CD4-positive, alpha-beta memory T cell (primary cell): Measurements from ENCODE around the gene CEP162. TPM values are rescaled to one million over a fixed set of nuclear protein-coding genes. Genes with fewer than 3 reads are reported as not detected.
A peak's percentile ranks its signal among the peaks of the same experiment; 100 is the strongest.

Experiments used
- CTCF ChIA-PET: fragments of 350-600 bp; sonication (Branson Sonifier 250); formaldehyde crosslinking; loops from one replicate; lab custom pipeline; 2021; ENCODE audit warnings: inconsistent platforms; ENCODE audit not compliant: partially characterized antibody; lab: Charles Lee
- POLR2A ChIA-PET: fragments of 350-600 bp; sonication (Branson Sonifier 250); formaldehyde crosslinking; loops from one replicate; lab custom pipeline; 2021; ENCODE audit not compliant: partially characterized antibody; lab: Charles Lee
- DNase-seq, 5 donors: peaks; one replicate each; pipeline versions ENCODE4 v3.0.0 to v3.0.0-alpha.2; 2020 to 2022; ENCODE audit warnings: mixed read lengths in 1 of 5
- H3K27ac ChIP-seq: one replicate; pipeline ENCODE4 v1.7.0; 2013; ENCODE audit warnings: low read depth, low read length
- H3K27me3 ChIP-seq: 2 replicates; pipeline ENCODE4 v1.7.0; 2013; ENCODE audit warnings: mild to moderate bottlenecking, low read length, moderate library complexity; ENCODE audit not compliant: insufficient read depth
- H3K36me3 ChIP-seq: 2 replicates; pipeline ENCODE4 v1.7.0; 2013; ENCODE audit warnings: mild to moderate bottlenecking, low read length, moderate library complexity; ENCODE audit not compliant: insufficient read depth
- H3K4me1 ChIP-seq: 2 replicates; pipeline ENCODE4 v1.7.0; 2013; ENCODE audit warnings: mild to moderate bottlenecking, low read length, moderate library complexity; ENCODE audit not compliant: insufficient read depth
- H3K4me3 ChIP-seq, 2 donors: one replicate each; pipeline ENCODE4 v1.7.0; 2013; ENCODE audit warnings: low read length in 2 of 2, mild to moderate bottlenecking in 1 of 2
- H3K9me3 ChIP-seq, 2 donors: one replicate each; pipeline ENCODE4 v1.7.0; 2013; ENCODE audit warnings: low read length in 2 of 2, control low read depth in 1 of 2; ENCODE audit not compliant: control insufficient read depth in 1 of 2
- H3K27ac Mint-ChIP-seq, 7 donors: one replicate each; pipeline ENCODE4 v1.8.0; 2020 to 2021; ENCODE audit warnings: mixed read lengths in 7 of 7, mild to moderate bottlenecking in 6 of 7, inconsistent platforms in 3 of 7, moderate library complexity in 3 of 7
- H3K27me3 Mint-ChIP-seq, 2 donors: one replicate each; pipeline ENCODE4 v1.8.0; 2020 to 2021; ENCODE audit warnings: mixed read lengths in 2 of 2
- H3K36me3 Mint-ChIP-seq, 2 donors: one replicate each; pipeline ENCODE4 v1.8.0; 2020 to 2021; ENCODE audit warnings: mixed read lengths in 2 of 2, inconsistent platforms in 1 of 2, mild to moderate bottlenecking in 1 of 2
- H3K4me1 Mint-ChIP-seq, 4 donors: one replicate each; pipeline ENCODE4 v1.8.0; 2020 to 2021; ENCODE audit warnings: mixed read lengths in 4 of 4, mild to moderate bottlenecking in 1 of 4
- H3K4me3 Mint-ChIP-seq, 8 donors: one replicate each; pipeline ENCODE4 v1.8.0; 2020 to 2021; ENCODE audit warnings: mixed read lengths in 8 of 8, mild to moderate bottlenecking in 7 of 8, moderate library complexity in 6 of 8, inconsistent platforms in 3 of 8
- H3K9me3 Mint-ChIP-seq, 8 donors: one replicate each; pipeline ENCODE4 v1.8.0; 2020 to 2021; ENCODE audit warnings: mixed read lengths in 8 of 8, mild to moderate bottlenecking in 5 of 8, inconsistent platforms in 3 of 8, moderate library complexity in 1 of 8
- intact Hi-C: fragments of 100-400 bp; cut with micrococcal nuclease; formaldehyde crosslinking; loops from one replicate; pipeline ENCODE4 v1.15.1; 2023
- polyA plus RNA-seq, 2 donors: library from polyadenylated mRNA; unstranded; fragments of 300-500 nt; fragmentation: Illumina TruSeq; gene quantifications; one replicate each; pipeline ENCODE4 v1.2.3, GENCODE V29; 2021
- total RNA-seq, 2 experiments: library from RNA; stranded (reverse); gene quantifications; one replicate each; pipeline ENCODE4 v1.2.3, GENCODE V29; 2021

CEP162 gene, protein sequence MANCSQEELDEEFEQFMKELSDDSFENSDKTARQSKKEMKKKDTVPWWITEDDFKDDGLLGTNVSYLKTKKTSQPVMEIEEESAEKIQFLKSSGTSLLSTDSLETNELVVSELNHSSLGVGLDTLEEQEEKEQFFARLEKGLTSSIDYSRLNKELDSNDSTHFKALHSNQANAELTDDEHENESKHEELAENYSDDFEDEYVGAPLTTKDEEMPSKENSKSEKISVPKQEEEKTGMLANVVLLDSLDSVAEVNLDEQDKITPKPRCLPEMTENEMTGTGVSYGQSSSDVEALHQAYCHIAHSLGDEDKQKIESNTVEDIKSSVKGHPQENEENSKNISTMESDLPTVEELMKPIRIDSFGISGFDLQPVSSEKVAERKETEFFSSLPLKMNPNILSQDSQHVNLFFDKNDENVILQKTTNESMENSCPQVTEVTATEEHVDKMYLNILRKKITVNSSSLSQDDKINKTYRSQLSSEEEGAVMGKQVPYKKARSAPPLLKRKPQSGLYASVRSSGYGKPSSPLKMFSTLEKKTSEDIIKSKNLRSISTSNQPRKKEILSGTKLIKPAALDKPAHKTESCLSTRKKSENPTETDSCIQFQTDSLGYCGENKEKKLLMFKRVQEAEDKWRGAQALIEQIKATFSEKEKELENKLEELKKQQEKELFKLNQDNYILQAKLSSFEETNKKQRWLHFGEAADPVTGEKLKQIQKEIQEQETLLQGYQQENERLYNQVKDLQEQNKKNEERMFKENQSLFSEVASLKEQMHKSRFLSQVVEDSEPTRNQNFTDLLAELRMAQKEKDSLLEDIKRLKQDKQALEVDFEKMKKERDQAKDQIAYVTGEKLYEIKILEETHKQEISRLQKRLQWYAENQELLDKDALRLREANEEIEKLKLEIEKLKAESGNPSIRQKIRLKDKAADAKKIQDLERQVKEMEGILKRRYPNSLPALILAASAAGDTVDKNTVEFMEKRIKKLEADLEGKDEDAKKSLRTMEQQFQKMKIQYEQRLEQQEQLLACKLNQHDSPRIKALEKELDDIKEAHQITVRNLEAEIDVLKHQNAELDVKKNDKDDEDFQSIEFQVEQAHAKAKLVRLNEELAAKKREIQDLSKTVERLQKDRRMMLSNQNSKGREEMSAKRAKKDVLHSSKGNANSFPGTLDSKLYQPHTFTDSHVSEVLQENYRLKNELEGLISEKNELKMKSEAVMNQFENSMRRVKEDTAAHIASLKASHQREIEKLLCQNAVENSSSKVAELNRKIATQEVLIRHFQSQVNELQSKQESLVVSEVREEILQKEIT (N-terminal part only)
- total RNA-seq (10 to 100 TPM; 10.3 to 10.4 TPM), polyA plus RNA-seq (1 to 10 TPM in 1 of 2 donors, under 1 TPM in 1; 0.60 to 7.1 TPM)

DNA sequence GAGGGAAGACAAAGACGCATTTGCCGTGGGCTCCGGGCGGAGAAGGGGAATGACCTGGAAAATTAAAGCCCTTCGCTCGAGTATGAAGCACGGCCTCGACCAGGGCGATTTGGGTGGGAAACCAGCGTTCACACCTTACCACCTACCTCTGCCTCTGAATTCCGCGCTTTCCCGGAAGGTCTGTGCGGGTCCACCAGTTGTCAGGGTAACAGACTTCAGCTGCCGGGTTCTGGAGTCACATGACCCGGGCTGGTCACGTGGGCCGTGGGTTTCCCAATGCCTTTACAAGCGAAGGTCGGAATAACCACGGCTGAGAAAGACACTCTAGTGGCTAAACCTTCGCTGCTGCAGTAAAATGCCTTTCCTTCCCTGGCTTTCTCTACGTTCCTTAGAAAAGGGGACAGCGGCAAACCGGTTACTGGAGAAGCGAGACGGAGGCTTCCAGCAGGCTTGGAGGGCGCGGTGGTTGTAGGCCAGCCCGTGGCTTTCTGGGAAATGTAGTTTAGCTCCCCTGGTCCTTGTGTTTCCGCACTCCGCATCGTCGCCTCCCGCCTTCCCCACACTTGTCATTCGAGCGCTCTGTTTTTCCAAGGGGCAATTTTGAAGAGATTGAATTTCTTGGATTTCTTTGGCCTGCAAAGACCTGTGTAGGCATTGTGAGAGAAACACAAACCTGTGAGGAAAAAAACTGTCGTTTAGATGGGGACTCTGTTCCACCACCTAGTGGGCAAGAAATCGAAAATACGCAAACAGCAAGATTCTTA, at the start of gene CEP162:
Gene CEP162 (minus strand): TSS at position 210 of the 764 bp plus-strand sequence. CDS start 1,250 bp downstream, outside the sequence.
- Histone ChIP-seq H3K27me3 (no peaks in the 10 kb centered on the region), H3K4me3 (peak within 1 kb of the TSS; percentile 94 to 95), H3K27ac (peak within 1 kb of the TSS; percentile 69), H3K36me3 (no peaks in the 10 kb centered on the region), H3K9me3 (no peaks in the 10 kb centered on the region), H3K4me1 (peaks cover 17% of the 10 kb centered on the region)
- H3K27ac Mint-ChIP-seq: peak within 1 kb of the TSS; percentile 90 to 98 (median 96)
- DNase-seq: peak; percentile 89 to 94 (median 91)
- POLR2A ChIA-PET: interaction anchor here (1.1 to 2.2 kb wide), 3 partner anchors 368 to 1979 kb away, joined by 4 to 24 read pairs (median 7); partner anchors contain the start of genes CYB5R4 and SYNCRIP
- intact Hi-C loops: loop anchor here (1.0 to 10.0 kb wide), 8 partner anchors 343 to 1979 kb away; partner anchors contain the start of genes CYB5R4, DOP1A, PGM3 and RWDD2A
- peaks cover 0 to 10% of the 10 kb centered on the region in 2 donors for H3K36me3 Mint-ChIP-seq
- peaks cover 8 to 32% (median 19%) of the 10 kb centered on the region in 4 donors for H3K4me1 Mint-ChIP-seq
- peak within 1 kb of the TSS; percentile 96 to 100 (median 98) for H3K4me3 Mint-ChIP-seq
- H3K27me3 Mint-ChIP-seq: peaks cover 5 to 6% of the 10 kb centered on the region in 2 donors
- CTCF ChIA-PET: interaction anchor here (0.7 to 3.1 kb wide), 19 partner anchors 8 to 1161 kb away, joined by 3 to 31 read pairs (median 4); partner anchors contain the start of gene CYB5R4
- no peaks in the 10 kb centered on the region for H3K9me3 Mint-ChIP-seq

DNA sequence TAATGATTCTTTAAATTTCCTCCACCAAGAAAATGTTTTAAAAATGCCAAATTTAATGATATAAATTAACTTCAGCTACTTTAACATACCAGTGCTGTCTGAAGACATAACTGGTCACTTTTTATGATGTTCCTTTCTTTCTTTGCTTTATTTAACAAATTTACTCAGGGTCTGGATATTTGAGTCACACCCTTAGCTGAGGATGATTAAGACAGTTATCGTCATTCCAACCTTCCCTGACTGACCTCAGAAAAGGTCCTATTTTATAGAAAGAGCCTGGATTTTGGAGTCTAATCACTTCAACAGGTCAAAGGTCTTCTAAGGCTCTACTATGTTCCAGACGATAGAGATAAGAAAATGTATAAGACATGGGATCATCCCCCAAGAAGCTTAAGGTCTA, 47.4 kb upstream of the CEP162 start:
- Histone ChIP-seq H3K9me3 (no peaks in the 10 kb centered on the region), H3K27me3 (no peaks in the 10 kb centered on the region), H3K4me1 (no peaks in the 10 kb centered on the region), H3K27ac (no peak overlapping the region), H3K4me3 (no peak overlapping the region), H3K36me3 (no peaks in the 10 kb centered on the region)
- no peak overlapping the region for H3K27ac Mint-ChIP-seq
- H3K9me3 Mint-ChIP-seq: peaks cover 0 to 4% (median 0%) of the 10 kb centered on the region in 8 donors
- no peaks in the 10 kb centered on the region for H3K36me3 Mint-ChIP-seq
- intact Hi-C loops: no loop called here
- POLR2A ChIA-PET: no interaction called here
- H3K4me1 Mint-ChIP-seq: no peaks in the 10 kb centered on the region
- peaks cover 3% of the 10 kb centered on the region in 2 donors for H3K27me3 Mint-ChIP-seq
- CTCF ChIA-PET: no interaction called here
- no peak for DNase-seq
- H3K4me3 Mint-ChIP-seq: no peak overlapping the region

DNA sequence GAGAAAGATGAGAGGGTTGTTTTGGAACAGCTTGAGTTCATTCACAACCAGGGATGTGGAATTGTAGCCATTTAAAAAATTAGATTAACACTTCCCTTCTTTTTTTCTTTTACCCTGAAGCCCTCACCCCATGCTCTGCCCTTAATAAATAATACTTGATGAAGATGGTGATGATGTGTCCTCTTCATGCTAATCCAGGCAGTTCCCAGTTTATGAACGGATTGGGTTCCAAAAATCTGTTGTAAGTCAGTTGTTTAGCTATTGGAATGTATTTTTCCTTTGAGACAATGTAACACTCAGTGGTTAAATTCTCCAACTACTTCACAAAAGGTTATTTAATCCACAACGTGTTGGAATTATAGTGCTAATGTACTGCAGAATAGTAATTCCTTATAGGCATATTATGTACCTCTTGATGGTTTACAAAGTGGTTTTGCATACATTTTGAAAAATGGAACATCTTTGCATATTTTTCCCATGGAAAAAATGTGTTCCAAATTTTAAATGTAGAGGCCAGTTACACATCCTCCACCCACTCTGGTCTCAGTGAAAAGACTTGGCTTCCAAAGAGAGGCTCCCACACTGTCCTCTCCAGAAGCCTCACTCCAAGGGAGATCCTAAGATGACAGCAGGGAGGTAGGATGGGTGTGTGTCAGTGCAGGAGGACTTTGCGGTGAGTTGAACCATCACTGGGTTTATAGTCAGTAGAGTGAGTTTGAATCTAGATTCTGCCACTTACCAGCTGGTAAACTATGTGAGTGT, 45.8 kb upstream of the CEP162 start:
- H3K36me3 Mint-ChIP-seq: no peaks in the 10 kb centered on the region
- H3K4me3 Mint-ChIP-seq: no peak overlapping the region
- no peaks in the 10 kb centered on the region for H3K4me1 Mint-ChIP-seq
- DNase-seq: no peak
- Histone ChIP-seq H3K27me3 (no peaks in the 10 kb centered on the region), H3K9me3 (no peaks in the 10 kb centered on the region), H3K36me3 (no peaks in the 10 kb centered on the region), H3K27ac (no peak overlapping the region), H3K4me1 (no peaks in the 10 kb centered on the region), H3K4me3 (no peak overlapping the region)
- peaks cover 0 to 4% (median 0%) of the 10 kb centered on the region in 8 donors for H3K9me3 Mint-ChIP-seq
- ChIA-PET POLR2A (no interaction called here), CTCF (no interaction called here)
- intact Hi-C loops: no loop called here
- H3K27me3 Mint-ChIP-seq: peaks cover 3 to 5% of the 10 kb centered on the region in 2 donors
- no peak overlapping the region for H3K27ac Mint-ChIP-seq

DNA sequence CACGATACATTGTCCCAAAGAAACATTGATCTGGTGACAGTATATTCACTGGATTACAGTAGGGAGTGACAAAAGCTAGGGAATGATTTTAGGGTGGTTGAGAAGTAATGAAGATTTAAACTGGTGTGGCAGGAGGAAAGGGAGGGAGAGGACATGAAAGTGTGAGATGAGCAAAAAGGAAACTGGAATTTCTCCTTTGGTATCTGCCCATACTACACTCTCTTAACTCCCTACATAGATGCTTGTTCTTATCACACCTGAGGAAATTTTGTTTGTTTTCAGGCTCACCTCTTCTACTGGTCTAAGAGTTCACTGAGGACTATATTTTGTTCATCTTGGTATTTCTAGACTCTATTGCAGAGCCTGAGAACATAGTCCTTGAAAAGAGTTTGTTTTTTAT, 44.9 kb upstream of the CEP162 start:
- Histone ChIP-seq H3K36me3 (no peaks in the 10 kb centered on the region), H3K27ac (no peak overlapping the region), H3K27me3 (no peaks in the 10 kb centered on the region), H3K9me3 (no peaks in the 10 kb centered on the region), H3K4me1 (no peaks in the 10 kb centered on the region), H3K4me3 (no peak overlapping the region)
- no peaks in the 10 kb centered on the region for H3K36me3 Mint-ChIP-seq
- peaks cover 3 to 5% of the 10 kb centered on the region in 2 donors for H3K27me3 Mint-ChIP-seq
- no peak for DNase-seq
- CTCF ChIA-PET: no interaction called here
- H3K27ac Mint-ChIP-seq: no peak overlapping the region
- peaks cover 0 to 4% (median 0%) of the 10 kb centered on the region in 8 donors for H3K9me3 Mint-ChIP-seq
- no peak overlapping the region for H3K4me3 Mint-ChIP-seq
- no peaks in the 10 kb centered on the region for H3K4me1 Mint-ChIP-seq
- intact Hi-C loops: no loop called here
- POLR2A ChIA-PET: no interaction called here

DNA sequence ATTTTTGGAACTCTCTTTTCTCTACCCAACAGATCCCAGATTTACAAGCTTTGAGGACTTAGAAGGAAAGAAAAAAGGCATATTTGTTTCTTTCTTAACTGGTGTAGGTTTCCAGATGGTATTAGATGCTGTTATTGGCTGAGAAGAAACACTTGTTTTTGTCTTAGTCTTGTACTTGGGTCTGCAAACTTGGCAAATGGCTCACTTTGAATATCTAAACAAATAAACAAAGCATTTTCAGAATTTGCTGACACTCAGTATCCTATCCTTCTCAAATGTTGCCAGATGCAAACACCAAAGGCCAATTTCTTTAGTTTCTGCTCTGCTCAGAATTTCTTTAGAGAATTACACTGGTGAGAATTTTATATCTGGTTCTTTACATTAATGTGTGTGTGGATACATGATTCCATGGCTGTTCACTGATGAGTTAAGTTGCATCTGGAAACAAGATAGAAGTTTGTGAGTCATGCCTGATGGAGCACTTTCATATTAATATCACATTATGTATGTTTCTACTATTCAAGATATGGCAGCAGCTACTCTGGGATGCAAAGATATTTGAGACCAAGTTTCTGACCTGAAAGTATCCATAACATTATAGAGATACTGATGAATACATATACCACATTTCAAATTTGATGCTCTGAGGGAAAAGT, 43.7 kb upstream of the CEP162 start:
- Histone ChIP-seq H3K27me3 (no peaks in the 10 kb centered on the region), H3K36me3 (no peaks in the 10 kb centered on the region), H3K27ac (no peak overlapping the region), H3K4me1 (no peaks in the 10 kb centered on the region), H3K9me3 (no peaks in the 10 kb centered on the region), H3K4me3 (no peak overlapping the region)
- peaks cover 3 to 5% of the 10 kb centered on the region in 2 donors for H3K27me3 Mint-ChIP-seq
- intact Hi-C loops: no loop called here
- POLR2A ChIA-PET: no interaction called here
- H3K27ac Mint-ChIP-seq: no peak overlapping the region
- H3K36me3 Mint-ChIP-seq: no peaks in the 10 kb centered on the region
- H3K4me1 Mint-ChIP-seq: no peaks in the 10 kb centered on the region
- H3K4me3 Mint-ChIP-seq: no peak overlapping the region
- no peak for DNase-seq
- peaks cover 0 to 4% (median 0%) of the 10 kb centered on the region in 8 donors for H3K9me3 Mint-ChIP-seq
- CTCF ChIA-PET: no interaction called here
